ENCODE measurements around the gene SGCG.

- TF ChIP-seq CTCF (IDR thresholded peaks at IDR 0.05) (no peak), POLR2A (IDR thresholded peaks at IDR 0.05) (no peak)
Measured at GRCh38 chr13:23235994-23236393, 55.2 kb downstream of the SGCG start.
